Thyroid gland (tissue), 4 donors: Measurements from ENCODE around the gene TELO2. TPM values are rescaled to one million over a fixed set of nuclear protein-coding genes. Genes with fewer than 3 reads are reported as not detected.

Experiments
- DNase-seq, 2 donors: peaks; one replicate each; pipeline ENCODE4 v3.0.0-alpha.2; 2019
- H3K27ac ChIP-seq, 3 donors: fragments of 200-600 bp; sonication (generic); 1 replicate in 2 of 3; 2 replicates in 1 of 3; pipeline ENCODE4 v1.5.1; 2016 to 2019; ENCODE audit warnings: mild to moderate bottlenecking in 1 of 3, moderate library complexity in 1 of 3
- H3K27me3 ChIP-seq: fragments of 200-600 bp; sonication (generic); one replicate; pipeline ENCODE4 v1.5.1; 2019
- H3K36me3 ChIP-seq, 2 donors: fragments of 200-600 bp; sonication (generic); one replicate each; pipeline ENCODE4 v1.5.1; 2016 to 2019
- H3K4me1 ChIP-seq, 2 donors: fragments of 200-600 bp; sonication (generic); one replicate each; pipeline ENCODE4 v1.5.1; 2017 to 2019
- H3K4me3 ChIP-seq, 3 donors: fragments of 200-600 bp; sonication (generic); replicated peaks in 1 of 3; 1 replicate in 2 of 3; 2 replicates in 1 of 3; pipeline ENCODE4 v1.5.1; 2016; ENCODE audit warnings: mild to moderate bottlenecking in 1 of 3
- H3K9me3 ChIP-seq: fragments of 200-600 bp; sonication (generic); one replicate; pipeline ENCODE4 v1.5.1; 2017
- POLR2A ChIP-seq, 2 donors: fragments of 450-650 bp; IDR thresholded peaks; one replicate each; pipeline ENCODE4 v1.6.1; 2017; ENCODE audit warnings: antibody characterized with exemption in 2 of 2, mild to moderate bottlenecking in 2 of 2, moderate library complexity in 1 of 2
- WGBS, 2 donors: methylation state at CpG; one replicate each; pipeline ENCODE4 v1.1.5; 2017; 5-methylcytosine and 5-hydroxymethylcytosine counted together
- intact Hi-C: fragments of 100-400 bp; cut with DNase I; formaldehyde crosslinking; loops from one replicate; pipeline ENCODE4 v1.15.1; 2023
- total RNA-seq, 4 donors: library from RNA; depleted of rRNA; stranded (reverse); fragments of >200 nt; gene quantifications; one replicate each; pipeline ENCODE4 v1.2.3, GENCODE V29; 2016
- TF ChIP-seq, protein P1 (sequence below), 6 experiments: fragments of 200-600 bp in 3 of 6; fragments of 450-650 bp in 3 of 6; sonication (generic) in 3 of 6; IDR thresholded peaks; one replicate each; pipeline ENCODE4 v1.5.1; 2016 to 2019; ENCODE audit warnings: antibody characterized with exemption in 6 of 6, mild to moderate bottlenecking in 2 of 6, inconsistent platforms in 1 of 6, moderate library complexity in 1 of 6

TELO2 gene
- total RNA-seq: 10 to 100 TPM; 12.5 to 19.4 (median 12.8) TPM

DNA sequence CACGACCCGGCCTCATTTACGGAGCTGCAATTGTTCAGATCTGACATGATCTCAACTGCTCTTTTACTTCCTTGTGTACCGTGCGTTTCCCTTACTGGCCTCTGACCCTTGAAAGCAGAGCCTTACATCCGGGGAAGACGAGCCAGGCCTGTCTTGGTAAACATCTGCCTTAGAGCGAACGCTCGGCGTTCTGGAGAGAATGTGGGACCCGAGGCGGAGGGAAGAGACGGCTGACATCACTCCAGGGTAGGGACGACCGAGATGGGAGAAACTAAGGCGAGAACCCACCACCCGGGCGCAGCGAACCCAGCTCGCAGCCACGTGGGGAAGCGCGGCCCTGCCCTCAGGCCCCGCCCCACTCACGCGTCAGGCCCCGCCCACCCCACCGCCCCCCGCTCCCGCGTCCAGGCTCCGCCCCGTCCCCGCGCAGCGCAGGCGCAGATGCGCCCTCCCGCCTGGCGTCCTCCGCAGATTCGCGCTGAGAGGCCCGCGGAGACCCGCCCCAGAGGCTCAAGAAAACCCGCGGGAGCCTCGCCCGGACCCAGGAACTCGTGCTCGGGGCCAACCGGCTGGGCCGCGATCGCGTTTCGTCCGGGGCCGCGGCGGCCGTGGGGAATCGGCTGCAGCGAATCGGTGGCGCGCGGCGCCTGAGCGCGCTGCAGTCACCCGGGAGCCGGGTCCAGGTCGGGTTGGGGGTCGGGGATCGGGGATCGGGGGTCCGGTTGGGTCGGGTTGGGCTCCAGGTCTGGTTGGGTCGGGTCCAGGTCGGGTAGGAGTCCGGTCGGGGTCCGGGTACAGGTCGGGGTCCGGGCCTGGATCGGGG lies at the start of gene TELO2:
Gene TELO2 (plus strand): TSS at position 438 of the 823 bp plus-strand sequence. CDS start 922 bp downstream, outside the sequence.
- TF ChIP-seq, protein P1, sequence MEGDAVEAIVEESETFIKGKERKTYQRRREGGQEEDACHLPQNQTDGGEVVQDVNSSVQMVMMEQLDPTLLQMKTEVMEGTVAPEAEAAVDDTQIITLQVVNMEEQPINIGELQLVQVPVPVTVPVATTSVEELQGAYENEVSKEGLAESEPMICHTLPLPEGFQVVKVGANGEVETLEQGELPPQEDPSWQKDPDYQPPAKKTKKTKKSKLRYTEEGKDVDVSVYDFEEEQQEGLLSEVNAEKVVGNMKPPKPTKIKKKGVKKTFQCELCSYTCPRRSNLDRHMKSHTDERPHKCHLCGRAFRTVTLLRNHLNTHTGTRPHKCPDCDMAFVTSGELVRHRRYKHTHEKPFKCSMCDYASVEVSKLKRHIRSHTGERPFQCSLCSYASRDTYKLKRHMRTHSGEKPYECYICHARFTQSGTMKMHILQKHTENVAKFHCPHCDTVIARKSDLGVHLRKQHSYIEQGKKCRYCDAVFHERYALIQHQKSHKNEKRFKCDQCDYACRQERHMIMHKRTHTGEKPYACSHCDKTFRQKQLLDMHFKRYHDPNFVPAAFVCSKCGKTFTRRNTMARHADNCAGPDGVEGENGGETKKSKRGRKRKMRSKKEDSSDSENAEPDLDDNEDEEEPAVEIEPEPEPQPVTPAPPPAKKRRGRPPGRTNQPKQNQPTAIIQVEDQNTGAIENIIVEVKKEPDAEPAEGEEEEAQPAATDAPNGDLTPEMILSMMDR (IDR thresholded peaks at IDR 0.05): no peak
- peak in 1 of 2 donors; percentile 37 for TF ChIP-seq POLR2A (IDR thresholded peaks at IDR 0.05)
- H3K36me3 ChIP-seq: peaks cover 5 to 17% of the 10 kb centered on the region in 2 donors
- peak within 1 kb of the TSS; percentile 48 to 74 (median 64) for H3K4me3 ChIP-seq
- intact Hi-C loops: loop anchor here (5.0 kb wide), 1 partner anchor 109 kb away; no protein-coding TSS in a partner anchor
- WGBS, 2 donors: 5 to 7% methylated on average over 9 to 13 of the region's 89 CpGs
- no peaks in the 10 kb centered on the region for H3K9me3 ChIP-seq
- H3K4me1 ChIP-seq: peaks cover 10 to 20% of the 10 kb centered on the region in 2 donors
- peak within 1 kb of the TSS; percentile 78 to 81 (median 81) for H3K27ac ChIP-seq
- no peaks in the 10 kb centered on the region for H3K27me3 ChIP-seq
- peak; percentile 65 to 71 for DNase-seq

DNA sequence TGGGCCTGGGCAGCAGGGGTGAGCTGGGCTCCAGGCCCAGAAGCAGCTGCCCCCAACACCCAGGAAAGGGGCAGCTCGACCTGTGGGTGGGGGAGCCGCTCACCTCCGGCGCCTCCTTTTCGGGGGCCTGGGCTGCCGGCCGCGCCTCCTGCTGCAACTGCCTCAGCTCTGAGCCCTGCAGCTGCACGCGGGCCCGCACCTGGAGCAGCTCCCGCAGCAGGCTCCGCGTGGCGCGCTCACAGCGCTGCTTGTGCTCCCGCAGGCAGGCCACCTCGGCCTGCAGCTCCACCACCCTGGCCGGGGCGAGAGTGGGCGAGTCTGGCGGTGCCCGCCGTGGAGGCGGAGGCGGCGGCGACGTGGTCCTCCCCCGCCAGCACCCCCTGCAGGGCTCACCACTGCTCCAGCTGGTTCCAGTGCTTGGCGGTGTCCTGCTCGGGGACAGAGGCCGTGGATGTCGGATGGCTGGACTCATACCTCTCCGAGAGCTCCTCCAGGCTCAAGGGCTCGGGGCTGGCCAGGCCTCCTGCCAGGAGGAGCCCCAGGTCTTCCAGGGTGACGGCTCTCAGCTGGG lies 49.7 kb upstream of the TELO2 start:
- WGBS, 2 donors: 78 to 86% methylated on average over 15 to 20 of the region's 38 CpGs
- H3K9me3 ChIP-seq: no peaks in the 10 kb centered on the region
- no peak overlapping the region for H3K27ac ChIP-seq
- no peaks in the 10 kb centered on the region for H3K27me3 ChIP-seq
- peaks cover 0 to 3% of the 10 kb centered on the region in 2 donors for H3K4me1 ChIP-seq
- intact Hi-C loops: no loop called here
- TF ChIP-seq, protein P1 (IDR thresholded peaks at IDR 0.05): no peak
- no peak for TF ChIP-seq POLR2A (IDR thresholded peaks at IDR 0.05)
- H3K4me3 ChIP-seq: no peak overlapping the region
- DNase-seq: no peak
- H3K36me3 ChIP-seq: peaks cover 21 to 24% of the 10 kb centered on the region in 2 donors

DNA sequence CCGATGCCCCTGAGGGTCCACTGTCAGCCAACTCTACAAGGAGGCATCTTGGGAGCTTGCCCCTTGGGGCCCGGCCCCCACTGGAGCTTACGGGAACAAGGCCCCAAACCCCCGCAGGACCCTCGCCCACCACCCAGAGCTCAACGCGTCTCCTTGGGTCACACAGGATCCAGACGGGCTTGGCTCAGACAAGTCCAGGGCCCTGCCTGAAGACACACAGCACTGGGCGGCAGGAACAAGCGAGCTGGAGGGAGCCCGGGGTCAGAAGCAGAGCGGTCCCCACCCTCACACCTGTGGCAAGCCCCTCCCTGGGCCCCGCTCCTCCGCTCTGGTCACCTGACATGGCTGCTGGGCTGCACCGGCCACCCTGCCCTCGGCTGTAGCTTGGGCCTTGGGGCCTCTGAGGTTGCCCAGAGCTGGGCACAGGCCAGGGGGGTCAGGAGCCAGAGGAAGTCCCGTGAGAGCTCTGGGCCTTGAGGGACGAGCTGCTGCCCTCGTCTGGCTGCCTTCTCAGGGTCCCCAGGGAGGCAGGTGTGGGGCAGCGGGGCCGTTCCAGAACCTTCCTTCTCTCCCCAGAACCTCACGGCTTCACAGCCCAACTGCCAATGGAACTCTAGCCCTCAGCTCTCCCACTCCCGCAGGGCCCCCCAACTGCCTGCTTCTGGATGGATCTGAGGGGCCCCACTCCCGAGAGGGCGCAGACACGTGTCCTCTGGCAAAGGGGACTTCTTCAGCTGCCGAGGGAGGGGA lies 49.0 kb upstream of the TELO2 start, which contains the start of gene CCDC154:
Gene CCDC154 (minus strand): TSS at position 577 of the 750 bp plus-strand sequence. CDS start 234 bp downstream, at position 343.
- H3K27me3 ChIP-seq: no peaks in the 10 kb centered on the region
- 87 to 89% methylated on average over 10 to 11 of the region's 27 CpGs for WGBS, 2 donors
- no peak for DNase-seq
- no peaks in the 10 kb centered on the region for H3K9me3 ChIP-seq
- peaks cover 24% of the 10 kb centered on the region in 2 donors for H3K36me3 ChIP-seq
- H3K4me3 ChIP-seq: no peak within 1 kb of the TSS
- TF ChIP-seq POLR2A (IDR thresholded peaks at IDR 0.05): no peak
- TF ChIP-seq, protein P1 (IDR thresholded peaks at IDR 0.05): no peak
- H3K27ac ChIP-seq: no peak within 1 kb of the TSS
- no peaks in the 10 kb centered on the region for H3K4me1 ChIP-seq
- intact Hi-C loops: no loop called here

DNA sequence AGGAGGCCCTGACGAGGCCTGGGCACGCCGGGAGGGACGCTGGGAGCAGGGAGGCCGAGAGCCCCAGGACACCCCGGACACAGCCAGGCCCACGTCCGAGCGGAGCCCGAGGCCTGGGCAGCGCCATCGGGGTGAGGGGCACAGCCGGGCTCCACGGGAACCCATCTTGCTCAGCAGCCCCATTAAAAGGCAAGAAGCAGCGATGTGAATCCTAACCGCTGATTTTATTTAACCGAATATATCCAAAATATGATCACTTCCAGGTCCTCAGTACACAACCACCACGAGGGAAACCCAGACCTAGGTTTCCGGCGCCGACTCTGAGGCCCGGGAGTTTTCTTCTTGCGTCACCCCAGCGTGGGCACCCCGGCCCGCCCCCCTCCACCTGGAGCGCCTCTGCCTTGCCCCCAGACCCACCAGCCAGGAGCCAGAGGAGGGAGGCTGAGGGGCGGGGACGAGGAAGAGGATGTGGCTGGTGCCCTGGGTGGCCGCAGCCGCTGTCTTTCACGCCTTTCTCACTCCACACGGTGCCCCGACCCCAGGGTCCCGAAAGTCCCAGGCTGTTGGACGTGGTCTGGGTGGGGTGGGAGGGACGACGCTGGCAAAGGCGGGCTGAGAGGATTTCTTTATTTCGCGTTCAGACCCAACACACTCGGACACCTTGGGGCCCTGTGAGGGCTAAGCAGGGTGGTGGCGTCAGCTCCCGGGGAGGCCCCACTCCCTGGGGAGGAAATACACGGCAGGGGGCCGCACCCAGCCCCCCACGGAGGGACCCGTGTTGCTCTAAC lies 48.2 kb upstream of the TELO2 start:
- H3K36me3 ChIP-seq: peaks cover 27% of the 10 kb centered on the region in 2 donors

More for the DNA sequence above, 48.2 kb upstream of the TELO2 start:
- H3K9me3 ChIP-seq: no peaks in the 10 kb centered on the region
- TF ChIP-seq, protein P1 (IDR thresholded peaks at IDR 0.05): no peak
- no peak for TF ChIP-seq POLR2A (IDR thresholded peaks at IDR 0.05)
- intact Hi-C loops: no loop called here
- H3K27me3 ChIP-seq: no peaks in the 10 kb centered on the region
- DNase-seq: no peak
- no peak overlapping the region for H3K27ac ChIP-seq
- 93% methylated on average over 28 to 38 of the region's 48 CpGs for WGBS, 2 donors
- H3K4me1 ChIP-seq: no peaks in the 10 kb centered on the region
- no peak overlapping the region for H3K4me3 ChIP-seq
